Activated naive CD4-positive, alpha-beta T cell treated with anti-CD3 and anti-CD28 coated beads, Interleukin-2, amount 10 ng/mL, durations not matched to agents 7 days and 5 days (primary cell): Measurements from ENCODE around the gene HGFAC.

Experiments used
- CTCF ChIA-PET: fragments of 350-600 bp; sonication (Branson Sonifier 250); formaldehyde crosslinking; loops from one replicate; lab custom pipeline; 2021; ENCODE audit warnings: antibody characterized with exemption; lab: Charles Lee
- DNase-seq: peaks from one replicate; pipeline ENCODE4 v3.0.0-alpha.2; 2020
- H3K27ac Mint-ChIP-seq: one replicate; pipeline ENCODE4 v1.8.0; 2021; ENCODE audit warnings: mild to moderate bottlenecking, moderate library complexity, mixed read lengths
- H3K27me3 Mint-ChIP-seq: one replicate; pipeline ENCODE4 v1.8.0; 2021; ENCODE audit warnings: mild to moderate bottlenecking, mixed read lengths
- H3K36me3 Mint-ChIP-seq: one replicate; pipeline ENCODE4 v1.8.0; 2021; ENCODE audit warnings: mixed read lengths
- H3K4me1 Mint-ChIP-seq: one replicate; pipeline ENCODE4 v1.8.0; 2021; ENCODE audit warnings: mixed read lengths
- H3K4me3 Mint-ChIP-seq: one replicate; pipeline ENCODE4 v1.8.0; 2021; ENCODE audit warnings: mild to moderate bottlenecking, moderate library complexity, mixed read lengths
- H3K9me3 Mint-ChIP-seq: one replicate; pipeline ENCODE4 v1.8.0; 2021; ENCODE audit warnings: mixed read lengths

The HGFAC gene

DNA sequence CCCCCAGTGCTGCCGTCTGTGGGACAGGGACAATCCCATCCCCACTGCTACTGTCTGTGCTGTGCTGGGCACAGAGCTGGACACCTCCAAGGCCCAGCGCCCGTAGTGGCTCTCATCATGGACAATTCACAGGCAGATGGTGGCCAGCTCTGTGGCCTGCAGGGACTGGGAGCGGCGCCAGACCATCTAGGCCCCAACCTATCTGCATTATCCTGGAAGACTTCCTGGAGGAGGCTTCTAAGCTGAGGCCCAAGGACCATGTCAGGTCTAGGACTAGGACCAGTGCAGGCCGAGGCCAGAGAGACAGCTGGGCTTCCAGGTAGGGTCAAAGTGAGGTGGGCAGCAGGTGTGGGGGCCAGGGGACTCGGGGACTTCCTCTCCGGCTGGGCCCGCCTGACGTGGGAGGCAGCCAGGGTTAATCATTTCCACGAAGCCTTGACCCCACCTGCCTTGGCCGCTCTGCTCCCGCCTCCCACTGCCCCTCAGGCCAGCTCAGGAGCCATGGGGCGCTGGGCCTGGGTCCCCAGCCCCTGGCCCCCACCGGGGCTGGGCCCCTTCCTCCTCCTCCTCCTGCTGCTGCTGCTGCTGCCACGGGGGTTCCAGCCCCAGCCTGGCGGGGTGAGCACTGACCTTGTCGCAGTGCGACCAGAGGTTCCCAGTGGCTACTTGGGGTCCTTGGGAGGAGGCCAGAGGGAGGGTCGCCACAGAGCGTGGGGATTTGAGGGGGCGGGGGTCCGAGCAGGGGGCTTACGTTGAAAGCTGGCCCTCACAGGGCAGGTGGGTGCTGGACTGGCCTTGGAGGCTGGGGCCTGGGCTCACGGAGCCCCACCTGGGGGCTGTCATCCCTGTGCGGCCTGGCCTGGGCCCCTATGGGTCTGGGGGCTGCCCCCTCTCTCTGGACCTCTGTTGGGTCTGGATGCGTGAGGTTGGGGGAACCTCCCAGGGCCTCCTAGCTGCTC is at the start of gene HGFAC:
Gene HGFAC, plus strand, starts transcription at position 468 of the 959 bp plus-strand sequence. Its CDS starts 34 bp downstream, at position 502.
- no peak within 1 kb of the TSS for H3K4me3 Mint-ChIP-seq
- H3K9me3 Mint-ChIP-seq: no peaks in the 10 kb centered on the region
- CTCF ChIA-PET: interaction anchor here (1.1 to 2.4 kb wide), 3 partner anchors 95 to 335 kb away, joined by 4 to 15 read pairs (median 11); no protein-coding TSS in a partner anchor
- H3K4me1 Mint-ChIP-seq: no peaks in the 10 kb centered on the region
- H3K36me3 Mint-ChIP-seq: no peaks in the 10 kb centered on the region
- no peak for DNase-seq
- no peak within 1 kb of the TSS for H3K27ac Mint-ChIP-seq
- no peaks in the 10 kb centered on the region for H3K27me3 Mint-ChIP-seq

DNA sequence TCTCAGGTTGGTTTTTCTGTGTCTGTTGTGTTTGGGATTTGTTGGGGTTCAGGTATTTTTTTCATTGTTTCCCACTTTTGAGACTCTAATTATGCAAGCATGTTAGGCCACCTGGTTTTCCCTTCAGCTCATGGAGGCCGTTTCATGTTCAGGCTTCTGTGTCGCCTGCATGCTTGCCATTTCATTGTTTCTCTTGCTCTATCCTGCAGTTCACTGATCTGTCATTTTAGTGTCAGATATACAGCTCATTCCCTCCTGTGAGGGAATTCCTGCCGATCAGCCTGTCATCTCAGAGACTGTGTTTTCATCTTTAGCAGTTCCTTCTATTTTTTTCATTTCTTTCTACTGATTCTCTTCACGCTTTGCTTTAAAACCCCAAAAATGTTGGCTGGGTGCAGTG is 49.4 kb upstream of the HGFAC start:
- Mint-ChIP-seq H3K36me3 (no peaks in the 10 kb centered on the region), H3K27me3 (peaks cover 36% of the 10 kb centered on the region), H3K27ac (no peak overlapping the region), H3K4me3 (no peak overlapping the region), H3K9me3 (no peaks in the 10 kb centered on the region), H3K4me1 (no peaks in the 10 kb centered on the region)
- CTCF ChIA-PET: interaction anchor here (1.6 kb wide), 1 partner anchor 46 kb away, joined by 3 read pairs; no protein-coding TSS in a partner anchor
- no peak for DNase-seq

DNA sequence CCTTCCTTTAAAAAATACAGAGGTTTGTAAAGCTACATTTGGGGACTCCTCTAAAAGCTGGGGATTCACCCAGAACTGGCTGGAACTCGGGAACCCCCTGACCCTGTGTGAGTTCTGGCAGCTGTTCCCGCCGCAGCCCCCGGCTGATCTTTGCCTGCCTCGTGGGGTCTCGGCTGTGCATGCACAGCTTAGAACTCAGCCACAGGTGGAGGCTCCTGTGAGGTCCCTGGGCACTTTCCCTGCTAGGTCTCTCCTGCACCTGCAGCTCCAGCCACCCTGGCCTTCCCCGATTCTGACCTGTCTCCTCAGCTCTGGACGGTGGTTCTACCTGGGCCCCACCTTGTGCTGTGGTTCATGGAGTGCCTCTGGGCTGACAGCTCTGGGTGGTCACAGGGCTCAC is 48.6 kb upstream of the HGFAC start:
- Mint-ChIP-seq H3K9me3 (no peaks in the 10 kb centered on the region), H3K4me1 (no peaks in the 10 kb centered on the region), H3K4me3 (no peak overlapping the region), H3K27me3 (peaks cover 32% of the 10 kb centered on the region), H3K36me3 (no peaks in the 10 kb centered on the region), H3K27ac (no peak overlapping the region)
- CTCF ChIA-PET: interaction anchor here (1.6 kb wide), 1 partner anchor 47 kb away, joined by 3 read pairs; no protein-coding TSS in a partner anchor
- no peak for DNase-seq

DNA sequence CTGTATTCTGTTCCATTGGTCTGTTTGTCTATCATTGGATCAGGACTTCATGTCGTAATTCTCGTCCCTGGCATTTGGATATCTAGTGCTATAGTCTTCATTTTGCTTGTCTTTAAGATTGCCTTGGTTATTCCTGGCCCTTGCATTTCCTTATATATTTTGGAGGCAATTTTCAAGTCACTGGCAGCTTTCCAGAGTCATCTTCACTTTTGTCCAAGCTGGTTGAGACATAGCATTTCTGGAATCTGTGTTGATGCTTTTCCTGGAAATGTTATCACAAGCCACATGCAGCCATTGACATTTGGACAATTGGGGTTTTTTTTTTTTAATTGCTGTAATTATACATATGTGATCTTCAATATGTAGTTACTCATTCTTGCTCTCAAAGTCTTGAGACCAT is 45.2 kb upstream of the HGFAC start:
- Mint-ChIP-seq H3K27ac (no peak overlapping the region), H3K4me3 (no peak overlapping the region), H3K4me1 (no peaks in the 10 kb centered on the region), H3K27me3 (peaks cover 14% of the 10 kb centered on the region), H3K9me3 (no peaks in the 10 kb centered on the region), H3K36me3 (no peaks in the 10 kb centered on the region)
- CTCF ChIA-PET: no interaction called here
- DNase-seq: no peak

DNA sequence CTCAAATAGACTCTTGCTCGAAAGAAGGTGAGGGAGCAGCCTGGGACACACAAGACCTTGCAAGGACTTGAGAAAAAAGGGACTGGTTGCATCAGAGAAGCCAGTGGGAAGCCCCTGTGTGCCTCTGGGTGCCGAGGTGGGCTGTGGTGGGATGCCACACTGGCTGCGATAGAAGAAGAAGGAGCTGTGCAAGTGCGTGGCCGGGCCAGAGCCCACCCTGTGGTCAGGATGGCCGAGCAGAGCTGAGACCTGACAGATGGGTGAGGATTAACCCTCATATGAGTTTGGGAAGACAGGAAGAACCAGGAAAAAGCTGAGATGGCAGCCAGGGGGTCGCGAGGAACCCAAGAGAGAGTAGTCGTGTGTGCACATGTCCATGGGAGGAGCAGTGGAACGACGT is 44.6 kb upstream of the HGFAC start:
- no peak overlapping the region for H3K4me3 Mint-ChIP-seq
- H3K27ac Mint-ChIP-seq: no peak overlapping the region
- CTCF ChIA-PET: no interaction called here
- DNase-seq: no peak
- peaks cover 11% of the 10 kb centered on the region for H3K27me3 Mint-ChIP-seq
- H3K4me1 Mint-ChIP-seq: no peaks in the 10 kb centered on the region
- H3K9me3 Mint-ChIP-seq: no peaks in the 10 kb centered on the region
- no peaks in the 10 kb centered on the region for H3K36me3 Mint-ChIP-seq

DNA sequence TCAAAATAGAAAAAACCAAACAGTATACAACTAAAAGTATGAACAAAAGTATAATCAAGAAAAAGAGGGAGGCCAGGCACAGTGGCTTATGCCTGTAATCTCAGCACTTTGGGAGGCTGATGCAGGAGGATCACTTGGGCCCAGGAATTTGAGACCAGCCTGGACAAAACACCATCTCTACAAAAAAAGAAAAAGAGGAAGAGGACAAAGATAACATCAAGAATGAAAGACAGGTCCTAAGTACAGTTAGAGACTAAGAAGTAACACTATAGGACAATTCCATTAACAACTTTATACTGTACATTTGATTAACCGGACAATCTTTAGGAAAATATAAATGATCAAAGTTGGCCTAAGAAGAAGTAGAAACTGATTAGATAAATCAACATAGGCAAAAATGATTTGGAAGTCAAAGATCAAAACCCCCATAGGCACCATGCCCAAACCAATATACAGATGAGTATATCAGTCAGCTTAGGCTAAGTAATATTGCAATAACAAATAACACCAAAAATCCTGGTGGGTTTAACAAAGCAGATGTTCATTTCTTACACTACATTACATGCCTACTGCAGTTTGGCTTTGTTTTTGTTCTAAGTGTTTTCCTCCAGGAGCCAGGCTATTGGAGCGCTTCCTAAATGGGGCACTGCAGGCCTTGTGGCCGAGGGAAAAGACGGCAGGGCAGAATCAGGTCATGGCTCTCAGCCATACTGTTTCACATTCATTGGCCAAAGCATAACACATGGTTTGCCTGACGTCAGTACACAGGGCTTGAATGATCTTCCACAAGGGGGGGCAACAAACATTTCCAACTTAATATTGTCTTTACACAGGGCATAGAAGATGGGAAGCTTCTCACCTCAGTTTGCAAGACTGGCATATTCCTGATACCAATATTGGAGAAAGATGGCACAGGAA is 42.2 kb upstream of the HGFAC start:
- CTCF ChIA-PET: interaction anchor here (1.1 kb wide), 1 partner anchor 12 kb away, joined by 3 read pairs; no protein-coding TSS in a partner anchor
- H3K27ac Mint-ChIP-seq: no peak overlapping the region
- H3K27me3 Mint-ChIP-seq: peaks cover 6% of the 10 kb centered on the region
- H3K4me1 Mint-ChIP-seq: no peaks in the 10 kb centered on the region
- no peaks in the 10 kb centered on the region for H3K9me3 Mint-ChIP-seq
- H3K36me3 Mint-ChIP-seq: no peaks in the 10 kb centered on the region
- no peak for DNase-seq
- no peak overlapping the region for H3K4me3 Mint-ChIP-seq

DNA sequence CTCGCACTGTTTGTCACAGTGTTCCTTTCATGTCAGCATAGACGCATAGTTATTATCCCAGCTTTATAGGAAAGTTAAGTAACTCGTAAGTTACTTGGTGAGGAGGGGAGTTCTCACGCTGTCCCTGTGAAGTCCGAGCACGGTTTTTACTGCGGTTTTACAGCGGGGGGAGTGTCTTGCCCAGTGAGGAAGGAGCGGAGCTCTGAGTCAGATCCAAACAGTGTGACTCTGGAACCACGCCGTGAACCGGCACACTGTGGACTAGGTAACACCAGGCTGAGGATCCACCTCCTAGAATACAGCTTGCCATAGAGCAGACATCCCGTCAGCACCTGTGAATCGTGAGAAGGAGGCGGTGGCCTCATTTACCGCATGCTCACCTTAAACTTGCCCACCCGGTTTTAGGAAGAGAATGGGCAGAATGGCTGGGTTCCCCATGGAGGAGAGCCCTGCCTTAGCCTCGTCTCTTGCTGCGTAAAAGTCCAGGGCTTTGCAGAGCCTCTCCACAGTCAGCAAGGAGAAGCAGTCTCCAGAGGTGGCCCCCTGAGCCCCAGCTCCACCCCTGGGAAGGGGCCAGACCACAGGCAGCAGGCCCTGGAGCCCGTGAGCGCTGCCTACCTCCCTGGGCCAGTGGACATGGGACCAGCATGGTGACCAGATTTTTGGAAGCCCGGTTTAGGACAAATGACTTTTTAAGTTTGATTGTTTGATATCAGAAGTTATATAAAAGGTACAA is 40.2 kb upstream of the HGFAC start:
- H3K4me3 Mint-ChIP-seq: no peak overlapping the region
- H3K27me3 Mint-ChIP-seq: peaks cover 6% of the 10 kb centered on the region
- no peaks in the 10 kb centered on the region for H3K9me3 Mint-ChIP-seq
- no peaks in the 10 kb centered on the region for H3K4me1 Mint-ChIP-seq
- CTCF ChIA-PET: no interaction called here
- no peaks in the 10 kb centered on the region for H3K36me3 Mint-ChIP-seq
- no peak for DNase-seq
- no peak overlapping the region for H3K27ac Mint-ChIP-seq

DNA sequence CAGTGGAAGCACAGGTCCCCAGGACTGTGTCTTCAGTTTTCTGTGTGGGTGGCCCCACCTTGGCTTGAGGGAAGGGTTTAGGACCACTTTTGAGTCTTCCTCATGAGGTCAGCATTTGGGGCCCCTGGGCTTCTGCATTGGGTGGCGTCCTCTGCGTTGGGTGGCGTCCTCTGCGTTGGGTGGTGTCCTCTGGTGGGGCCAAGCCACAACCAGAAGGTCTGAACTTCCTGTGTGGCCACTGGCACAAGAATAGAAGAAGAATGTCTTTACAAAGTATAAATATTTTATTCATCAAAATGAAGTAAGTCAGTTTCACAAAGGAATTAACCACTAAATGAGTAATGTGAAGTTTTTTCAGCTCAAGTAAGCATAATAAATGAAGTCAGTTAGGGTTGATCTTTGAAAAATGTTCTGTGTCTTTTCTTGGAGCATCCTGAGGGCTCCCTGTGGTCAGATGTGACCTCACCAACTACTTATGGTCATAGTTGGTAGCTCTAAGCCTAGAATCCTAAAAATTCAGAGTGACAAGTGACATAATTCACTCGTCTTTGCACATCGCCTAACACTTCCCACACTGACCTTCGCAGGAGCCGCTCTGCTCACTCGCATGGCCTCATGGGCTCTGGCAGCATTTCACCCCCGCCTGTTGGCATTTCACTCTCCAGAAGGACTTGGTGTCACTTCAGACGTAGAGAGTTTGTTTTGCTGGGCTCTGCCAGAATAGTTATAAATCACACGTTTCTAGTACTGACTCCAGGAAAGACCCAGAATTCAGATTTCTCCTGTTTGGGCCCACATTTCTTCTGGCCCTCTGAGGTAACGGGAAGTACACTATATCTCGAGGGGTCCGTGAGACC is 39.0 kb upstream of the HGFAC start:
- H3K36me3 Mint-ChIP-seq: no peaks in the 10 kb centered on the region
- no peaks in the 10 kb centered on the region for H3K9me3 Mint-ChIP-seq
- H3K4me1 Mint-ChIP-seq: no peaks in the 10 kb centered on the region
- no peak overlapping the region for H3K27ac Mint-ChIP-seq
- CTCF ChIA-PET: no interaction called here
- H3K4me3 Mint-ChIP-seq: no peak overlapping the region
- no peak for DNase-seq
- H3K27me3 Mint-ChIP-seq: no peaks in the 10 kb centered on the region

DNA sequence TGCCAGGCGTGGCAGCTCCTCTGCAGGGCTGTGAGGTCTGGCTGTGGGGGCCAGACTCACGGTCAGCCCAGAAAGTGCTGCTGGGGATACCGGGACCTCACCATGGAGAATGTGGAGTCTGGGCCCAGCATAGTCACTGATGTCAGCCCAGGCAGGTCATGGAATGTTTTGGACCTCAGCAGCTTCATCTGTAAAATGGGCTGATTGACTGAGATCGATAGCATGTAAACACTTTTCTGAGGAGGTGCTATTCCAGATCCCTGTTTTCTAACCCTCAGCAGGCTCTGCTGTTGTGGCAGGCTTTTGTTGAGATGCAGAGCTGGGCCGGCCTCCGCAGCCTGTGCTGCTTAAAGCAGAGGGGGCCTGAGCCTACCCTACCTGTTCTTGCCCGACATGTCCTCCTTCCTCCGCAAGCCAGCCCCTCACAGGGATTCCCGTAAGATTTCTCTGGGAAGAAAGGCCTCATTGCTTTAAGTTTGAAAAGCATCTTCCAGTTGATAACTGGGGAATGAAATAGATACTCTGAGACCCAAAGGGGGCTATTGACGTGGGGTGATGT is 38.3 kb upstream of the HGFAC start:
- no peak for DNase-seq
- CTCF ChIA-PET: interaction anchor here (1.2 to 1.5 kb wide), 2 partner anchors 58 to 77 kb away, joined by 4 to 5 read pairs; no protein-coding TSS in a partner anchor

DNA sequence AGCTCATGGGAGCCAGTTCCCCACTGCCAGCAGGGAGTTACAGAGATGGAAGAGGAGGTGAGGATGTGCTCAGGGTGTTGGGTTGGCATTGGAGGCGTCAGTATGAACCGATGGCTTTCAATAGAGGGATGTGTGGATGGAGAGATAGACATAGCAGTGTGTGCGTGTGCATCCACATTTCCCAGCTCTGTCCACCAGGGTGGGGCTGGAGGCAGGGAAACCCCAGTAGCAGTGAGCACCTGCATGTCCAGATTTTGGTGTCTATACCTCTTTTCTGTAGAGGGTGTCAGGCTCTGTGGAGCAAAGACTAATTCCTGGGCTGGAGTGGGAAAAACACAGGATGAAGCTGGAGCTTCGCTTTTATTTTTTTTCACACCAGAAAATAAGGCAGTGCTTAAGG is 37.2 kb upstream of the HGFAC start:
- DNase-seq: no peak
- no peak overlapping the region for H3K27ac Mint-ChIP-seq
- H3K4me1 Mint-ChIP-seq: no peaks in the 10 kb centered on the region
- CTCF ChIA-PET: interaction anchor here (1.2 to 1.5 kb wide), 2 partner anchors 59 to 76 kb away, joined by 4 to 5 read pairs; no protein-coding TSS in a partner anchor
- H3K4me3 Mint-ChIP-seq: no peak overlapping the region
- no peaks in the 10 kb centered on the region for H3K36me3 Mint-ChIP-seq
- H3K27me3 Mint-ChIP-seq: no peaks in the 10 kb centered on the region
- H3K9me3 Mint-ChIP-seq: no peaks in the 10 kb centered on the region

More for the DNA sequence above, 38.3 kb upstream of the HGFAC start:
- Mint-ChIP-seq H3K9me3 (no peaks in the 10 kb centered on the region), H3K27ac (no peak overlapping the region), H3K4me3 (no peak overlapping the region), H3K4me1 (no peaks in the 10 kb centered on the region), H3K27me3 (no peaks in the 10 kb centered on the region), H3K36me3 (no peaks in the 10 kb centered on the region)

DNA sequence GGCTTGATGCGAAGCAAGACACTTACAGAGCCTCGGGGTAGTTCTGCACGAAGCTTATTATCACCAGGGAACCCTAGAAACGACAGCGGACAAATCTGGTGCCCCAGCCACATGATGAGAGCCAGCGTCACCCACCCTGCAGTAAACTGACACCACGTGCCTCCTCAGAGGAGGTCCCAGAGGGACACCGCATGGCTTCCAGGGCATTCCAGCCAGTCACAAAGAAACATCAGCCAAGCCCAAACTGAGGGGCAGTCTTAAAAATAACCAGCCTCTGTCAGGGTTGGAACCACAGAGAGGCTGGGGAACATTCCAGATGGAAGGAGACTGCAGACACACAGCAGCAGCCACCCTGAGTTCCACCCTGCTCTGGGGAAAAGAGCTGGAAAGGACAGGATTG is 36.6 kb upstream of the HGFAC start:
- no peak overlapping the region for H3K27ac Mint-ChIP-seq
- no peak overlapping the region for H3K4me3 Mint-ChIP-seq
- H3K27me3 Mint-ChIP-seq: no peaks in the 10 kb centered on the region
- H3K36me3 Mint-ChIP-seq: no peaks in the 10 kb centered on the region
- DNase-seq: no peak
- H3K9me3 Mint-ChIP-seq: no peaks in the 10 kb centered on the region
- no peaks in the 10 kb centered on the region for H3K4me1 Mint-ChIP-seq
- CTCF ChIA-PET: no interaction called here

DNA sequence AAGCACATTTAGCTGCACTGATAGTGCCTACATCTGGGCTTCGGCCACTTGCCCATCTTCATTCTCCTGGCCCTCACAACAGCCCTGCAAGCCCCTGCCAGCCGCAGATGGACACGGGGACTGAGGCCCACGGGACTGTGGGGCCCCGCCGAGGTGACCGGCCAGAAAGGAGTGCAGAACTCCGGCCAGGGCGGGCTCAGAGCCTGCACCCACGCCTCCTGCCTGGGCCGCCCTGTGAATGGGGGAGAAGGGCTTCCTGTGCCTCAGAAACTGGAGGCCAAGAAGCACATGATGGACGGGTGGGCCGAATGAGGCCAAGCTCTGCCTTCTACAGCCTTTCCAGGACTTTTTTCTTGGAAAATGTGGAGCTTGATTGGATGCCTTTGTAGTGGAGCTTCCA is 35.7 kb upstream of the HGFAC start:
- Mint-ChIP-seq H3K27me3 (no peaks in the 10 kb centered on the region), H3K9me3 (no peaks in the 10 kb centered on the region), H3K36me3 (no peaks in the 10 kb centered on the region), H3K4me3 (no peak overlapping the region), H3K27ac (no peak overlapping the region), H3K4me1 (no peaks in the 10 kb centered on the region)
- CTCF ChIA-PET: no interaction called here
- DNase-seq: no peak

DNA sequence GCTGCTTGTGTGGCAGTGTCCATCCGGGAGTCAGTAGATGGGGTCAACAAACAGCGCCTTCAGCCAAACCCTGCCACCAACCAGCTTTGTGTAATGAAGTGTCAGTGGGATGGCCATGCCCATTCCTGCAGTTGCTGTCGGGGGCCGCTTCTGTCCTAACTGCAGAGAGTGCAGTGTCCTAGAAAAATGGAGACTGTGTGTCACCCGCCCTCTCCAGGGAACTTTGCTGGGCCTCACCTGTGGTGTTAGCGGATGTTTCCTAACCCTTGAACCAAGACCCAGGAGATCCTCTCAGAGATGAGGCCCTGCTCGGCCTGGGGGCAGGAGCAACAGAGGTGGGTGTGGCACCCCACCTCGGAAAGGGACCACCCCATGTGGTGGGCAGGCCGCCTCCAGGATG is 35.3 kb upstream of the HGFAC start:
- H3K36me3 Mint-ChIP-seq: no peaks in the 10 kb centered on the region
- DNase-seq: peak; percentile 10
- H3K9me3 Mint-ChIP-seq: no peaks in the 10 kb centered on the region
- CTCF ChIA-PET: no interaction called here
- H3K4me1 Mint-ChIP-seq: no peaks in the 10 kb centered on the region
- H3K4me3 Mint-ChIP-seq: no peak overlapping the region
- no peak overlapping the region for H3K27ac Mint-ChIP-seq
- H3K27me3 Mint-ChIP-seq: no peaks in the 10 kb centered on the region
